Left hindlimb (tissue), 1 donor: Measurements from ENCODE around the gene MAS1L.
"Not testable (repeated sequence)": the region's sequence is repeated elsewhere in the genome, so short reads cannot be mapped to it uniquely, and the experiment has no call there.

Source experiments
- DNase-seq: peaks from one replicate; pipeline ENCODE4 v3.0.0-alpha.2; 2018

The MAS1L gene

GRCh38 chr6:29477923-29478450 is 9.8 kb downstream of the MAS1L start:
- no peak for DNase-seq

DNA sequence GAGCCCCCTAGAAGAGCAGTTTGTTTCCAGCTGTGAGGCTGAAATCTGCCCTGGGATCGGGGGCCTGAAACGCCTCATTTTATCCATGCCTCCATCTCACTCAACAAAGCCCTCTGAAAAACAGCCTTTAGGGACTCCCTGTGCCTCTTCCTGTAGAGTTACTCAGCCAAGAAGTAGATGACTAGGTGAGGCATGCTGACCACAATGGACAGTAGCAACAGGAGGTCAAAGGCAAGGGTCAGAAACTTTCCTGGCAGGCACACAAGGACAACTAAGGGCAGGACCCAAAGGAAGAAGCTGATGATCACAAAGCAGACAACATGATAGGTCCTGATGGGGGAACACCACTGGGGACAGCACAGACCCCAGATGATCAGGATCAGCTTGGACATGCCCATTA is 12.8 kb downstream of the MAS1L start:
- no peak for DNase-seq

DNA sequence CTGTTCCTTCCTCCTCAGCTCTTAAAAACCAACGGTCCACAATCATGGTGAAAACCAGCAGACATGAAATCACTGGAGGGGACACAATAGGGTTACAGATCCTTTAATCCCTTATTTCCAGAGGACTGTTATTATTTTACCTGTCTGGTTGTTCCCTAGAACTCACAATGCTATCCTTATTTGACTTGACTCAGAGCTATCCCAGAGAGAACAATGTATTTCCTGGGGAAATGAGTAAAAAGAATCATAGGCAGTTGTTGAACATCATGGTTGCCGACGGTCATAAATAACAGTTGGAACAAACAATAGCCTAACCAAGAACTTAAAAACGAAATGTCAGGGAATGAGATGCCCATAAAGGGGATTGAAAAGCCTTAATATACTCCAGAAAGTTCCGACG is 21.5 kb downstream of the MAS1L start:
- DNase-seq: no peak

GRCh38 chr6:29465801-29466200 is 22.0 kb downstream of the MAS1L start:
- DNase-seq: no peak

- no peak for DNase-seq
Observed at GRCh38 chr6:29465279-29465678, 22.5 kb downstream of the MAS1L start.

- DNase-seq: no peak
Observed at GRCh38 chr6:29462022-29462421, 25.7 kb downstream of the MAS1L start.

- DNase-seq: no peak
Observed at GRCh38 chr6:29461021-29461814, 26.5 kb downstream of the MAS1L start.

- DNase-seq: no peak
Observed at GRCh38 chr6:29456971-29457370, 30.8 kb downstream of the MAS1L start, which contains the start of the genes OR11A1 and OR2H1. Gene OR11A1 (minus strand): TSS chr6:29457071. CDS start chr6:29427641, 29,430 bp downstream. Gene OR2H1 (plus strand): TSS chr6:29457155. CDS start chr6:29461770, 4,615 bp downstream.

DNA sequence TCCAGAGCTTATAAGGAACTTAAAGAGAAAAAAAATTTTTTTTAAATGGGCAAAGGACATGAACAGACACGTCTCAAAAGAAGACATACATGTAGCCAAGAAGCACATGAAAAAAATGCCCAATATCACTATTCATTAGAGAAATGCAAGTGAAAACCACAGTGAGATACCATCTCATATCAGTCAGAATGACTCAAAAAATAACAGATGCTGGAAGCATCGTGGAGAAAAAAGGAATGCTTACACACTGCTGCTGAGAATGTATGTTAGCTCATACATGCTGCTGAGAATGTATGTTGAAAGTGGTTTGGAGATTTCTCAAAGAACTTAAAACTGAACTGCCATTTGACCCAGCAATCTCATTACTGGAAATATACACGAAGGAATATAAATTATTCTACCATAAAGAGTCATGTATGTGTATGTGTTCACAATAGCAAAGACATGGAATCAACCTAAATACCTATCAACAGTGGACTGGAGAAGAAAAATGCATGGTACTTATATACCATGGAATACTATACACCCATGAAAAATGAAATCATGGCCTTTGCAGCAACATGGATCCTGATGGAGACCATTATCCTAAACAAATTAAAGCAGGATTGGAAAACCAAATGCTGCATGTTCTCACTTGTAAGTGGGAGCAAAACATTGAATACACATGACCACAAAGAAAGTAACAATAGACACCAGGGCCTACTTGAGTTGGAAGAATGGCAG is 36.1 kb downstream of the MAS1L start:
- no peak for DNase-seq

DNA sequence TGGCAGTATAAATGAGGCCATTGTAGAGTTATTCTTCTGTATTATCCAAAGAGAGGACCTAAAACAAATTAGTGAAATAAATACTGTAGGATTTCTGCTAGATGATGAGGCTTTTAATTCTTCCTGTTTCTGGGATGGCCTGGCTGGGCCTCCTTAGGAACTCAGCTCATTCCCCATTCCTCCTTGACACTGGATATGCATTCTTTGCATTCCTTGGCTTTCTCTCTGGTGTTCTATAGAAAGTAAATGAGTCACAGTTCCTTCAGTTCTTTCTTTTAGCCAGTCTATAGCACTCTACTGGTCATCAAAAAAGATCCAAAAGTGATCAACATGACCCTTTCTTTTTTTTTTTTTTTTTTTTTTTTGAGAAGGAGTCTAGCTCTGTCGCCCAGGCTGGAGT is 40.1 kb downstream of the MAS1L start:
- DNase-seq: no peak

GRCh38 chr6:29444031-29444430 is 43.7 kb downstream of the MAS1L start:
- DNase-seq: not testable (repeated sequence)

DNA sequence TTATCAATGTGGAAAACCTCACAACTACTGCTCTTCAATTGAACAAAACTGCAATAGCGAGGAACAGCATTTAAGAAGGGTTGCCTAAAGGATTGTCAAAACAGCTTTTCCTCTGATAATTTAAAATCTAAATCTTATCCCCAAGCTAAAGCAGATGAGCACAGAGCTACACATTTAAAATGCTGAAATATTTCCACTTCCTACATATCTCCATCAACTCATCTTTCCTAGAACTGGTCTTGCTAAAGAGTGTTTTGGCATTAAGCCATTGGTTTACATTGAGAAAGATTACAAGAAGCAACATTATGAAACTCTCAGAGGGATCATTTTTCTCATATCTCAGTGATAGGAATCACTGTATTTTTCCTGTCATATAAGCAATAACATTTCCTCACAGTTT is 45.0 kb downstream of the MAS1L start:
- DNase-seq: no peak

DNA sequence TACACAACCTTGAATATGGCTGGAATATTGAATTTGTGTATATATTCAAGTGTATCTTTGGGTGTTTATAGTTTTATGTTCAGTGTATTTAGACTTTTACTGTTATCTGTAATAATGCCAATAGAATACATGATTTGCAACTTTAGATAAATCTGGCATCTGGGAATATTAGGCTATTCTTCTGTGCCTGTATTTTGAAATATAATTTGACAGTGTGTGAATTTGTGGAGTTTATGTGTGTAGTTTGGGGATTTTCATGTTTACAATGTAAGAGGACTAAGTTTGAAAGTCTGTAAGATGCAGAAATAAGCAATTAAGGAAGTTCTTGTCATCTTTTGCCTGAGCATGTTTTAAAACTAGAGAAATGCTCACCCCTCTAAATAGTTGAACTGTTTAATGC is 48.8 kb downstream of the MAS1L start, which contains the start of gene OR10C1:
Gene OR10C1 (plus strand): TSS at position 301 of the 400 bp plus-strand sequence. CDS start 710 bp downstream, outside the sequence.
- DNase-seq: no peak

DNA sequence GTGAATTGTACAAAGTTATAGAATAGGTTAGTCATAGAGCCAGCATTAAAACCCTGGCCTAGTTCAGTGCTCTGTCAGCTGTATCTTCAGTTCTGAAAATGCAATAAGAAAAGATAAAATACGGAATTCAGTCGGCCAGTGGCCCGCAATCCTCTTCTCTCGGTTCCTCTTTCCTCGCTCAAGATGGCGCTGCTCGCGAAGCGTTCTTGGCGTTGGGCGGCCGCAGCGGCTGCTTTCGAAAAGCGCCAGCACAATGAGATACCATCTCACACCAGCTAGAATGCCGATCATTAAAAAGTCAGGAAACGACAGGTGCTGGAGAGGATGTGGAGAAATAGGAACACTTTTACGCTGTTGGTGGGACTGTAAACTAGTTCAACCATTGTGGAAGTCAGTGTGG is 51.0 kb downstream of the MAS1L start:
- not testable (repeated sequence) for DNase-seq
